Esophagus (tissue), 2 donors: ENCODE measurements around the gene SCARF2. TPM values are rescaled to one million over a fixed set of nuclear protein-coding genes. Genes with fewer than 3 reads are reported as not detected.

Experiments used
- H3K27ac ChIP-seq, 2 donors: one replicate each; pipeline ENCODE4 v1.5.1; 2013; ENCODE audit warnings: low read depth in 2 of 2, mild to moderate bottlenecking in 2 of 2, inconsistent platforms in 1 of 2, low read length in 1 of 2, moderate library complexity in 1 of 2
- H3K27me3 ChIP-seq, 2 donors: one replicate each; pipeline ENCODE4 v1.6.1; 2013; ENCODE audit warnings: low read length in 2 of 2, control low read depth in 1 of 2, mild to moderate bottlenecking in 1 of 2; ENCODE audit not compliant: insufficient read depth in 2 of 2, control insufficient read depth in 1 of 2
- H3K36me3 ChIP-seq, 2 donors: one replicate each; pipeline ENCODE4 v1.6.1; 2013; ENCODE audit warnings: low read length in 1 of 2; ENCODE audit not compliant: control insufficient read depth in 2 of 2, insufficient read depth in 2 of 2
- H3K4me1 ChIP-seq, 2 donors: one replicate each; pipeline ENCODE4 v1.6.1; 2013; ENCODE audit warnings: low read length in 1 of 2; ENCODE audit not compliant: control insufficient read depth in 2 of 2, insufficient read depth in 2 of 2
- H3K4me3 ChIP-seq, 2 donors: one replicate each; pipeline ENCODE4 v1.5.1; 2013; ENCODE audit warnings: low read length in 2 of 2, mild to moderate bottlenecking in 2 of 2, low read depth in 1 of 2, moderate library complexity in 1 of 2
- H3K9me3 ChIP-seq, 2 donors: one replicate each; pipeline ENCODE4 v1.6.1; 2013; ENCODE audit warnings: mild to moderate bottlenecking in 2 of 2, low read depth in 1 of 2, low read length in 1 of 2, moderate library complexity in 1 of 2; ENCODE audit not compliant: control insufficient read depth in 2 of 2, insufficient read depth in 1 of 2
- WGBS, 2 donors: extraction: QIAGEN DNeasy Blood & Tissue Kit; methylation state at CpG; one replicate each; pipeline ENCODE4 v1.1.7; 2013; 5-methylcytosine and 5-hydroxymethylcytosine counted together
- polyA plus RNA-seq, 2 donors: library from polyadenylated mRNA; stranded (reverse); fragments of 200-250 nt; gene quantifications; one replicate each; pipeline ENCODE4 v1.2.3, GENCODE V29; 2013
- donor health status: healthy with polysubstance abuse.
- donor health status: Bipolar disorder and iron deficiency.

Gene SCARF2
- polyA plus RNA-seq, 2 donors: 0.57 to 1.0 TPM

DNA sequence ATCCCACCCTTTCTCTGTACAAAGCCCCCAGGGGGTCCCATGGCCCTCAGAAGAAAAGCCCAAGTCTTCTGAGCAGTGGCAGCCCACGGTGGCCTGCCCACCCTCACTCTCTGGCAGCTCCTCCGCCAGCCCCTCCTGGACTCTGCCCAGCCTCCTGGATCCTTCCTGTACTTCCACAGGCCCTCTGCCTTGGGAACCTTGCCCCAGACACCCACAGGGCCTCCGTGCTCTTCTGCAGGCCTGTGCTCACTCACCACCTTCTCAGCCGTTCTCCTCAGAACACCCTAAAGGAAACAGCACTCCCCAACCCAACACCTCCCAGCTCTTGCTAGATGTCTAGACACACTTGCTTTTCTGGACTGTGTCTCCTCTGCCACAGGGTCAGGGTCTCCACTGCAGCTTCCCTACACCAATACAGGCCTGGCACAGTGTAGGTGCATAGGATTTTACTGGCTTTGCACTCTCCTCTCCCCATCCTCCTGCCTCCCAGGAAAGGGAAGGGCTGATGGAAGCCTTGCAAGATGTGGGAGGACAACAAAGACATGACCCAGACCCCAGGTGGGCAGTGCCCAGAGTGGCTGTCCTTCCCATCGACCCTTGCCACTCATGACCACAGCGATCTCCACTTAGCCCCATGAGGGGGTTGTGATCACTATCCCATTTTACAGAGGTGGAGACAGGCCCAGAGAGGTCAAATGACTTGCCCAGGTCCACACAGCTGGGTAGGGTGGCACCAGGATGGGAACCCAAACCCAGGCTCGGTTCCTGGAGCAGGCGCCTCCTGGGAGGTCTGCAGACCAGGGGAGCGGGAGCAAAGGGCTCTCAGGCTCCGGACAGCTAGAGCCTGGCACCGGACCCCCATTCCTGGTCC lies 2.0 kb downstream of the SCARF2 start:
- Histone ChIP-seq H3K36me3 (no peaks in the 10 kb centered on the region), H3K4me3 (peak overlapping the region in 1 of 2 donors; percentile 46), H3K4me1 (peaks cover 9 to 19% of the 10 kb centered on the region in 2 donors), H3K27me3 (peaks cover 3 to 25% of the 10 kb centered on the region in 2 donors), H3K27ac (no peak overlapping the region), H3K9me3 (no peaks in the 10 kb centered on the region)
- WGBS, 2 donors: 58 to 61% methylated on average over 11 of the region's 11 CpGs

DNA sequence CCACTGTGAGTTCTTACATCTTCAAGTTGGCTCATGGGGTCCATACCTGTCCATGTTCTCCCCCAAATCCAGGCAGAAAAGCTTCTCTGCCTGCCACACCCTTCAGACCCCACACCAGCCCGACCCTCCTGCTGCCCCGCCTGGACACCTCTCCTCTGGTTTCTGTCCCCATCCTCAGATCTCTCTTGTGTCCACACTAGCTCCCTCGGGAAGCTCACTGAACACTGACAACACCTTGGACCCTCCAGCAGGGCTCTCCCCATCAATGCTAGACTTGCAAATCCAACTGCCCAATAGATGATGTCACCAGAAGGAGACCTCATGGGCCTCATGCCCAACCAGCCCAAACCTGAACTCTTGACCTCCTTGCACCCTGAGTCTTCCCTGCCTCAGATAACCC lies 2.9 kb downstream of the SCARF2 start:
- no peaks in the 10 kb centered on the region for H3K36me3 ChIP-seq
- H3K4me1 ChIP-seq: peaks cover 10 to 28% of the 10 kb centered on the region in 2 donors
- H3K9me3 ChIP-seq: no peaks in the 10 kb centered on the region
- H3K4me3 ChIP-seq: no peak overlapping the region
- peaks cover 3 to 25% of the 10 kb centered on the region in 2 donors for H3K27me3 ChIP-seq
- WGBS, 2 donors: 87 to 91% methylated on average over 3 of the region's 3 CpGs
- no peak overlapping the region for H3K27ac ChIP-seq

GRCh38 chr22:20434264-20434751 lies 3.3 kb downstream of the SCARF2 start:
- H3K4me1 ChIP-seq: peaks cover 14 to 32% of the 10 kb centered on the region in 2 donors

DNA sequence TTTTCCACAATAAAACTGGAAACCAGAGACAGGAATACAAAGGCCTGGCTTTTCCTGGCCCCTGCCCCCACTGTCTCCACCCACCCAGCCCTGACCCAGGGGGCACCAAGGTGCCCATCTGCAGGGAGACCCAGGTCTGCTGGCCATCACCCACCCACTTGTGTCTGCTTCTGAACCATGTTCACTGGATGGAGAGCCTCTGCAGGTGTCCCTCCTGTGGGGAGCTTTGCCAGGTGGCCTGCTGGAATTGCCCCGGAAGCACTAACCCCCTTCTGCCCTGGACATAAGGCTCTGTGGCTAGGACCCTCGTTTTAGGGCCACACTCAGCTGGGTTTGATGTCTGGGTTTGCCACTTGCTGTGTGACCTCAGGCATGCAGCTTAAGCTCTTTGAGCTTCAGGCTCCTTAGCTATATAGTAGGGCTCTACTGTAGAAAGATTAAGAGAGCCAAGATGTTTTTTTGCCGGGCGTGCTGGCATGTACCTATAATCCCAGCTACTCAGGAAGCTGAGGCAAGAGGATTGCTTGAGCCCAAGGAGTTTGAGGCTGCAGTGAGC lies 3.9 kb downstream of the SCARF2 start:
- Histone ChIP-seq H3K27me3 (peaks cover 3 to 25% of the 10 kb centered on the region in 2 donors), H3K4me3 (no peak overlapping the region), H3K9me3 (no peaks in the 10 kb centered on the region), H3K4me1 (peaks cover 15 to 32% of the 10 kb centered on the region in 2 donors), H3K27ac (no peak overlapping the region), H3K36me3 (no peaks in the 10 kb centered on the region)
- 57 to 63% methylated on average over 4 of the region's 4 CpGs for WGBS, 2 donors

More at GRCh38 chr22:20434264-20434751, 3.3 kb downstream of the SCARF2 start:
- H3K9me3 ChIP-seq: no peaks in the 10 kb centered on the region
- H3K27ac ChIP-seq: no peak overlapping the region
- H3K4me3 ChIP-seq: no peak overlapping the region
- H3K36me3 ChIP-seq: no peaks in the 10 kb centered on the region
- H3K27me3 ChIP-seq: peaks cover 3 to 25% of the 10 kb centered on the region in 2 donors
- WGBS, 2 donors: 92 to 93% methylated on average over 12 of the region's 12 CpGs

DNA sequence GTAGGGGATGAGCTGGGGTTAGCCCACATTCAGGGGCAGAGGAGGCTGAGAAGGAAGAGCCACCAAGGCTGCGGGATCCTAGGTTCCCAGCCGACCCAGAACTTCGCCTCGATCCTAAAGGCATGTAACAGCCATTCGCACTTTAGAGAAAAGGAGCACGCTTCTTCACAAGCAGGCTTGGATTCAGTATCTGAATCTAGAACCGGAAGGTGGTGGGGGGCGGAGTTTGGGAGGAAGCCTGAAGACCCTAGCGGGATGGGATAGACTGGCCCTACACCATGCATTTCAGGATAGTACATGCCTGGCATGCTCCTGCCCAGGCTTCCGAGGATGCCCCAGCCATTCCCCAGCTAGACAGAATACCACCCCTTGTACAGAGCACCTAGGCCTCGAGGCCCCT lies 4.4 kb downstream of the SCARF2 start:
- H3K27ac ChIP-seq: no peak overlapping the region
- H3K9me3 ChIP-seq: no peaks in the 10 kb centered on the region
- H3K36me3 ChIP-seq: no peaks in the 10 kb centered on the region
- H3K4me3 ChIP-seq: no peak overlapping the region
- H3K4me1 ChIP-seq: peaks cover 15 to 32% of the 10 kb centered on the region in 2 donors
- 93 to 95% methylated on average over 11 of the region's 11 CpGs for WGBS, 2 donors
- peaks cover 3 to 22% of the 10 kb centered on the region in 2 donors for H3K27me3 ChIP-seq

- Histone ChIP-seq H3K27me3 (peaks cover 3 to 16% of the 10 kb centered on the region in 2 donors), H3K9me3 (no peaks in the 10 kb centered on the region), H3K4me1 (peaks cover 12 to 32% of the 10 kb centered on the region in 2 donors), H3K36me3 (no peaks in the 10 kb centered on the region), H3K27ac (no peak overlapping the region), H3K4me3 (no peak overlapping the region)
- WGBS, 2 donors: 84 to 86% methylated on average over 3 of the region's 3 CpGs
Measured at GRCh38 chr22:20432244-20432686, 5.4 kb downstream of the SCARF2 start.

DNA sequence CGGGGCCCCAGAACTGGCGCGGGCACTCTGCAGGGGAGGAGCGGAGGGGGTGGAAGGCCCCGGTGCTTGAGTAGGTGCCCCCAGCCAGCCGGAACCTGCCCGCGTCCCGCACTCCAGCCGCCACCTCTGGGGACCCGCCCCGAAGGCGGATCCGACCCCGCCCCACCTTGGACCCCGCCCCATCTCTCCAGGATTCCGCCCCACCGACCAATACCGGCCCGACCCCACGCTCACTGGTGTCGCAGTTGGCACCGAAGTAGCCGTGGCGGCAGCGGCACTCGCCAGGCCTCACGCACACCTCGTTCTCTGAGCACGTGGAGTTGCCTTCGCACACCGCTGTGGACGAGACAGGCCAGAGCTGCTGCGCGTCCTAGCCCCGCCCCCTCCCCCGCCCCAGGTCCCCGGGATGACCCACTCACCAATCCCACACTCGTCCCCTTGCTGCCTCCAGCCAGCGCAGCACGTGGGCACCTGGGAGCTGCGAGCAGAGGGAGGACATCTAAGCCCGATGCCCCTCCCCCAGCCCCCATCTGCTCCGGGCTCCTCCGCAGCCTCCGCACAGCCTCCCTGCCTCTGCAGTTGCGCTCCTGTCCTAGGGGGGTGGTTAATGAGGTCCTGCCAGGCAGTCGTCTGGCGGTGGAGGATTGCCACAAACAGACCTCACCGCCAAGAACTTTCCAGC lies 6.0 kb downstream of the SCARF2 start:
- Histone ChIP-seq H3K9me3 (no peaks in the 10 kb centered on the region), H3K27ac (no peak overlapping the region), H3K27me3 (peaks cover 3 to 11% of the 10 kb centered on the region in 2 donors), H3K4me1 (peaks cover 5 to 29% of the 10 kb centered on the region in 2 donors), H3K36me3 (no peaks in the 10 kb centered on the region), H3K4me3 (peak overlapping the region; percentile 12 to 24)
- 39 to 48% methylated on average over 46 to 50 of the region's 50 CpGs for WGBS, 2 donors

GRCh38 chr22:20430720-20431510 lies 6.7 kb downstream of the SCARF2 start:
- peaks cover 3 to 11% of the 10 kb centered on the region in 2 donors for H3K27me3 ChIP-seq
- H3K4me1 ChIP-seq: peaks cover 5 to 33% of the 10 kb centered on the region in 2 donors
- WGBS, 2 donors: 7 to 19% methylated on average over 79 to 94 of the region's 94 CpGs
- H3K4me3 ChIP-seq: peak overlapping the region; percentile 12 to 24
- no peaks in the 10 kb centered on the region for H3K9me3 ChIP-seq
- no peak overlapping the region for H3K27ac ChIP-seq
- H3K36me3 ChIP-seq: no peaks in the 10 kb centered on the region
